ENCODE measurements around the gene REX1BD. TPM values are rescaled to one million over a fixed set of nuclear protein-coding genes. Genes with fewer than 3 reads are reported as not detected.

The REX1BD gene
- total RNA-seq, 1 experiment from 2014 or later: 44.8 TPM

- peaks cover 3% of the 10 kb centered on the region; the same call in 1 of the 2 replicates for H3F3A ChIP-seq (ENCODE audit: insufficient read depth, low read depth)
- ChIA-PET CTCF (no interaction called here), POLR2A (ENCODE audit: unreplicated experiment) (no interaction called here)
- no peaks in the 10 kb centered on the region for H3K9me2 ChIP-seq (ENCODE audit: insufficient read depth)
- no peak overlapping the region for H2AFZ ChIP-seq
- intact Hi-C loops (cut with micrococcal nuclease; ENCODE audit: unreplicated experiment): no loop called here
- H3K27ac ChIP-seq: no peak overlapping the region
- H3K36me3 ChIP-seq (ENCODE audit: low read depth): no peaks in the 10 kb centered on the region
- H4K20me1 ChIP-seq (ENCODE audit: insufficient read depth): no peaks in the 10 kb centered on the region
- no peak overlapping the region for H3K4me3 ChIP-seq
- H3K79me2 ChIP-seq (ENCODE audit: low read depth): no peaks in the 10 kb centered on the region
- peaks cover 4% of the 10 kb centered on the region for H3K4me1 ChIP-seq (replicated peaks; ENCODE audit: insufficient read depth)
- no peak overlapping the region for H3K4me2 ChIP-seq
- peaks cover 53% of the 10 kb centered on the region for H3K27me3 ChIP-seq (ENCODE audit: insufficient read depth, low read depth)
- no peak for DNase-seq
- no TSS peak for BruUV-seq (replicated peaks)
- H3K9me3 ChIP-seq (ENCODE audit: insufficient read depth, low read depth): no peaks in the 10 kb centered on the region
- TF ChIP-seq CTCF (conservative IDR thresholded peaks at IDR 0.05): no peak
- TF ChIP-seq EZH2 (IDR thresholded peaks at IDR 0.05; ENCODE audit: low read depth): no peak
These were observed 27.4 kb downstream of the REX1BD start for GRCh38 chr19:18616023-18616422.

- no peak overlapping the region for H3K27ac ChIP-seq
- peaks cover 39% of the 10 kb centered on the region for H3K27me3 ChIP-seq (ENCODE audit: insufficient read depth, low read depth)
- ChIA-PET POLR2A (ENCODE audit: unreplicated experiment) (no interaction called here), CTCF (no interaction called here)
- no peak overlapping the region for H2AFZ ChIP-seq
- no peak for DNase-seq
- H3K36me3 ChIP-seq (ENCODE audit: low read depth): no peaks in the 10 kb centered on the region
- intact Hi-C loops (cut with micrococcal nuclease; ENCODE audit: unreplicated experiment): no loop called here
- no peaks in the 10 kb centered on the region for H4K20me1 ChIP-seq (ENCODE audit: insufficient read depth)
- H3K9me2 ChIP-seq (ENCODE audit: insufficient read depth): no peaks in the 10 kb centered on the region
- H3K9me3 ChIP-seq (ENCODE audit: insufficient read depth, low read depth): no peaks in the 10 kb centered on the region
- no TSS peak for BruUV-seq (replicated peaks)
- H3K79me2 ChIP-seq (ENCODE audit: low read depth): no peaks in the 10 kb centered on the region
- H3K4me3 ChIP-seq: no peak overlapping the region
- H3K4me2 ChIP-seq: no peak overlapping the region
- peaks cover 4% of the 10 kb centered on the region; the same call in 1 of the 2 replicates for H3F3A ChIP-seq (ENCODE audit: insufficient read depth, low read depth)
- no peaks in the 10 kb centered on the region for H3K4me1 ChIP-seq (replicated peaks; ENCODE audit: insufficient read depth)
- TF ChIP-seq EZH2 (IDR thresholded peaks at IDR 0.05; ENCODE audit: low read depth) (no peak), CTCF (conservative IDR thresholded peaks at IDR 0.05) (no peak)
These were observed 29.0 kb downstream of the REX1BD start for GRCh38 chr19:18617562-18617961.

- no TSS peak for BruUV-seq (replicated peaks)
- Histone ChIP-seq H3K4me1 (replicated peaks; ENCODE audit: insufficient read depth) (no peaks in the 10 kb centered on the region), H4K20me1 (ENCODE audit: insufficient read depth) (no peaks in the 10 kb centered on the region), H3K4me2 (no peak overlapping the region), H3K9me2 (ENCODE audit: insufficient read depth) (no peaks in the 10 kb centered on the region), H3K9me3 (ENCODE audit: insufficient read depth, low read depth) (no peaks in the 10 kb centered on the region), H2AFZ (no peak overlapping the region), H3K36me3 (ENCODE audit: low read depth) (no peaks in the 10 kb centered on the region), H3K27me3 (ENCODE audit: insufficient read depth, low read depth) (peaks cover 32% of the 10 kb centered on the region), H3K4me3 (no peak overlapping the region), H3K79me2 (ENCODE audit: low read depth) (no peaks in the 10 kb centered on the region), H3K27ac (no peak overlapping the region), H3F3A (ENCODE audit: insufficient read depth, low read depth) (peaks cover 9% of the 10 kb centered on the region; the same call in 1 of the 2 replicates)
- CTCF ChIA-PET: no interaction called here
- POLR2A ChIA-PET (ENCODE audit: unreplicated experiment): no interaction called here
- no peak for DNase-seq
- TF ChIP-seq CTCF (conservative IDR thresholded peaks at IDR 0.05): no peak
- TF ChIP-seq EZH2 (IDR thresholded peaks at IDR 0.05; ENCODE audit: low read depth): no peak
- intact Hi-C loops (cut with micrococcal nuclease; ENCODE audit: unreplicated experiment): no loop called here
These were observed 29.6 kb downstream of the REX1BD start for GRCh38 chr19:18618236-18618635.
